ENCODE data around the gene WNK2.

WNK2 gene

GRCh38 chr9:93185266-93186214 lies 1.6 kb downstream of the WNK2 start:
- peak; percentile 56 for DNase-seq (ENCODE audit: low spot score)

- peak; percentile 37 for DNase-seq (ENCODE audit: low spot score)
Observed at GRCh38 chr9:93186215-93186945, 2.4 kb downstream of the WNK2 start.

GRCh38 chr9:93187047-93187446 lies 3.1 kb downstream of the WNK2 start:
- peak; percentile 60 for DNase-seq (ENCODE audit: low spot score)

GRCh38 chr9:93187574-93187973 lies 3.6 kb downstream of the WNK2 start:
- DNase-seq (ENCODE audit: low spot score), result no peak

- DNase-seq (ENCODE audit: low spot score), result no peak
Observed at GRCh38 chr9:93188426-93189368, 4.8 kb downstream of the WNK2 start.

- DNase-seq (ENCODE audit: low spot score), result peak; percentile 34
Observed at GRCh38 chr9:93189369-93190132, 5.6 kb downstream of the WNK2 start.

- no peak for DNase-seq (ENCODE audit: low spot score)
Observed at GRCh38 chr9:93190133-93190525, 6.2 kb downstream of the WNK2 start.

- DNase-seq (ENCODE audit: low spot score), result no peak
Observed at GRCh38 chr9:93190656-93191353, 6.9 kb downstream of the WNK2 start.

- DNase-seq (ENCODE audit: low spot score), result no peak
Observed at GRCh38 chr9:93191354-93191660, 7.4 kb downstream of the WNK2 start.

GRCh38 chr9:93192721-93193387 lies 8.9 kb downstream of the WNK2 start:
- DNase-seq (ENCODE audit: low spot score), result no peak

GRCh38 chr9:93193388-93194220 lies 9.7 kb downstream of the WNK2 start:
- DNase-seq (ENCODE audit: low spot score), result peak; percentile 49

- no peak for DNase-seq (ENCODE audit: low spot score)
Observed at GRCh38 chr9:93194221-93194625, 10.3 kb downstream of the WNK2 start.

- DNase-seq (ENCODE audit: low spot score), result no peak
Observed at GRCh38 chr9:93194641-93195040, 10.7 kb downstream of the WNK2 start.

- DNase-seq (ENCODE audit: low spot score), result no peak
Observed at GRCh38 chr9:93196096-93197055, 12.4 kb downstream of the WNK2 start.

GRCh38 chr9:93197670-93198069 lies 13.7 kb downstream of the WNK2 start:
- no peak for DNase-seq (ENCODE audit: low spot score)

GRCh38 chr9:93198117-93198837 lies 14.3 kb downstream of the WNK2 start:
- no peak for DNase-seq (ENCODE audit: low spot score)

GRCh38 chr9:93198838-93199625 lies 15.1 kb downstream of the WNK2 start:
- DNase-seq (ENCODE audit: low spot score), result no peak

Measured in cerebellar cortex (tissue), 1 donor.